Esophagus squamous epithelium (tissue), 4 donors: ENCODE results near the gene SH3GL3.

ENCODE experiments used
- POLR2A ChIP-seq, 4 donors: fragments of 450-650 bp; IDR thresholded peaks; one replicate each; pipeline ENCODE4 v1.6.1; 2017; ENCODE audit warnings: antibody characterized with exemption in 4 of 4, mild to moderate bottlenecking in 4 of 4, moderate library complexity in 3 of 4
- TF ChIP-seq, protein P1 (sequence below), 6 experiments: fragments of 450-650 bp in 4 of 6; fragments of 200-600 bp in 2 of 6; sonication (generic) in 2 of 6; IDR thresholded peaks; one replicate each; pipeline ENCODE4 v1.5.1; 2016 to 2019; ENCODE audit warnings: antibody characterized with exemption in 6 of 6, mild to moderate bottlenecking in 4 of 6, moderate library complexity in 4 of 6

DNA sequence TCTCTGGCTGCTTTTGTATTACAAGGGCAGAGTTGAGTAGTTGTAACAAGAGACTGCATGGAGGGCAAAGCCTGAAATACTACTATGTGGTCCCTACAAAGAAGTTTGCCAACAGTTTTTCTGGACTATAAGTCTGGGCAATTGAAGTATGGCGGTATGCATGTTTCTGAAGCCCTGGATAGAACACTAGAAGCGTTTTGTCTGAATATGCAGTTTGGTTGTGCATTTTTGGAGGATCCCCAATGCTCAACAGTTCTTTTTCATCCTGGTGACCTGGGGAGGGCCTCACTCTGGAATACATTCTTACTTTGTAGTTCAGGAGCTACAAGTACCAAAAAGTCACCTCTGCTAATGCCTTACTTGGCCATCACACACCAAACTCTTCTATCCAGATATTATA, 29.6 kb downstream of the SH3GL3 start:
- TF ChIP-seq, protein P1, sequence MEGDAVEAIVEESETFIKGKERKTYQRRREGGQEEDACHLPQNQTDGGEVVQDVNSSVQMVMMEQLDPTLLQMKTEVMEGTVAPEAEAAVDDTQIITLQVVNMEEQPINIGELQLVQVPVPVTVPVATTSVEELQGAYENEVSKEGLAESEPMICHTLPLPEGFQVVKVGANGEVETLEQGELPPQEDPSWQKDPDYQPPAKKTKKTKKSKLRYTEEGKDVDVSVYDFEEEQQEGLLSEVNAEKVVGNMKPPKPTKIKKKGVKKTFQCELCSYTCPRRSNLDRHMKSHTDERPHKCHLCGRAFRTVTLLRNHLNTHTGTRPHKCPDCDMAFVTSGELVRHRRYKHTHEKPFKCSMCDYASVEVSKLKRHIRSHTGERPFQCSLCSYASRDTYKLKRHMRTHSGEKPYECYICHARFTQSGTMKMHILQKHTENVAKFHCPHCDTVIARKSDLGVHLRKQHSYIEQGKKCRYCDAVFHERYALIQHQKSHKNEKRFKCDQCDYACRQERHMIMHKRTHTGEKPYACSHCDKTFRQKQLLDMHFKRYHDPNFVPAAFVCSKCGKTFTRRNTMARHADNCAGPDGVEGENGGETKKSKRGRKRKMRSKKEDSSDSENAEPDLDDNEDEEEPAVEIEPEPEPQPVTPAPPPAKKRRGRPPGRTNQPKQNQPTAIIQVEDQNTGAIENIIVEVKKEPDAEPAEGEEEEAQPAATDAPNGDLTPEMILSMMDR (IDR thresholded peaks at IDR 0.05), result no peak
- TF ChIP-seq POLR2A (IDR thresholded peaks at IDR 0.05), result no peak
